Stimulated activated CD8-positive, alpha-beta memory T cell treated with anti-CD3 and anti-CD28 coated beads, Interleukin-15, amount 100 ng/mL, for 4 hours (primary cell): Measurements from ENCODE around the gene TMEM92.
A peak's percentile ranks its signal among the peaks of the same experiment; 100 is the strongest.
"Not testable (repeated sequence)": the region's sequence is repeated elsewhere in the genome, so short reads cannot be mapped to it uniquely, and the experiment has no call there.

Experiments used
- DNase-seq, 2 donors: peaks; one replicate each; pipeline ENCODE4 v3.0.0-alpha.2; 2020; ENCODE audit warnings: low read depth in 2 of 2

Gene TMEM92

DNA sequence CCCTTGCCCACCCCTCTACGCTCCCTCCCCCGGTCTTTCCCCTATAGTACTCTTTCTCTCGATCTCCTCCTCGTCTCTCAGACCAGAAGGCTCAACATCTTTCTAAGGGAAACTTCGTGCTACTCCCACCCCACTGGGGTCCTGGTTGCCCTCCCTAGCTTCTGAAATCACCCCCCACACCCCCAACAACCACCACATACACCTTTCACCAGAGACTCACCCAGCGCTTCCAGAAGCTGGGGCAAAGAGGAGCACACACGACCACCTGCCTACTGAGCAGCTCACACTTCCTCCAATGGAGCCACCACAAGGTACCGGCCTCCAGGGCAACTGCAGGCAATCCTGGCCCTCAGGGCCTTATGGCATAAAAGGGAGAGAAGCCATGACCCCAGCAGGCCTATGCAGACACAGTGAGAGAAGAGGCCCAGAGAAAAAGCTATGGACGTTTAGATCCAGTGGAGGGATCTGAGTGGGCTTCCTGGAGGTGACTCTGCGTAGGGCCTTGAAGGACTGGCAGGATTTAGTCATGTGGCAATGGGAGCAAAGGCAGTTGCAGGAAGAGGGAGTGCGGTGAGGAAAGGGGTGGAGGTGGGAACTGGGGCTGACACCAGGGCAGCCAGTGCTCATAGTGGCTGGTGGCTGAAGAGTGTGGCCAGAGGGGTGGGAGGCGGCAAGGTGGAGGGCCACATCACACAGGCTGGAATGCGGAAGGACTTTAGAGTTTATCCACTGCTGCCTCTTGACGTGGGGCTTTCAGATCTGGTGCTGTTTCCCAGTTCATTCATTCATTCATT lies 12.1 kb upstream of the TMEM92 start:
- DNase-seq, result no peak

DNA sequence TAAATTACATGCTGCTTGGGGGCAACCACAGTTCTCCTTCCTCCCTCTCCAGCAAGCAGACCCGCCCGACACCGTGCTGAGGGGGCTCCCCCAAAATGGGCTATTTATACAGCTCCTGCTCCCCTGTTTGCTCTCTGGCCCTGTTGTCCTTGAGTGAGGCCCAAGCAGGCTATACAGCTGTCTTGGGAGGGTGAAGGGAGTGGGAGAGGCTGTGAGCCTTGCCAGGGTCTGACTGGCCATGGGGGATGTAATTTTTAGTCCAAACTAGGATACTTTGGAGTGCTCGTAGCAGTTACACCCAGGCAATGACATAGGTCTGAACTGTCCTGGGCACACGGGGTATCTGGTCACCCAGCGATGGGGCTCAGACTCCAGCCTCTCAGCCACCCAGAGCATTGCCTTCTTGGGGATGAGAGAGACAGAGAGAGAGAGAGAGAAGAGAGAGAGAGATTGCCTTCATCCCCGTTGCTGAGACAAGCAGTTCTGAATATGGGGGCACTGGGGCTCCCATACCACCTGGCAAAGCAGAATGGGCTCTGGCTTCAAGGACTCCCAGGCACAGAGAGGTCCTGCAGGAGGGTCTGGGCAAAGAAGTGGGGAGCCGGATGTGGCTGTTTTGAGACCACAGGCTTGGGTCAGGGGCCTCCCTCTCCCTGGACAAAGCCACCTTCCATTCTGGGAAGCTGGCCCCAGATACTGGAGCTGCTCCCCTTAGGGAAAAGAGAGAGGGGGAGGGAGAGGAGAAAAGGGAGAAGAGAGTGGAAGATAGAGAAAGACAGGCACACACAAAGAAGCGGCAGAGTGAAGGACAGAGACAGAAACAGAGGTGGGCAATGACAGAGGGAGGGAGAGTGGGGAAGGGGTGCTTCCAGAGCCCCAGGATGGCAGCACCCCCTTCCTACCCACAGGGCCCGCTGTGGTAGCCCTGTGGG lies 10.7 kb upstream of the TMEM92 start:
- no peak for DNase-seq

DNA sequence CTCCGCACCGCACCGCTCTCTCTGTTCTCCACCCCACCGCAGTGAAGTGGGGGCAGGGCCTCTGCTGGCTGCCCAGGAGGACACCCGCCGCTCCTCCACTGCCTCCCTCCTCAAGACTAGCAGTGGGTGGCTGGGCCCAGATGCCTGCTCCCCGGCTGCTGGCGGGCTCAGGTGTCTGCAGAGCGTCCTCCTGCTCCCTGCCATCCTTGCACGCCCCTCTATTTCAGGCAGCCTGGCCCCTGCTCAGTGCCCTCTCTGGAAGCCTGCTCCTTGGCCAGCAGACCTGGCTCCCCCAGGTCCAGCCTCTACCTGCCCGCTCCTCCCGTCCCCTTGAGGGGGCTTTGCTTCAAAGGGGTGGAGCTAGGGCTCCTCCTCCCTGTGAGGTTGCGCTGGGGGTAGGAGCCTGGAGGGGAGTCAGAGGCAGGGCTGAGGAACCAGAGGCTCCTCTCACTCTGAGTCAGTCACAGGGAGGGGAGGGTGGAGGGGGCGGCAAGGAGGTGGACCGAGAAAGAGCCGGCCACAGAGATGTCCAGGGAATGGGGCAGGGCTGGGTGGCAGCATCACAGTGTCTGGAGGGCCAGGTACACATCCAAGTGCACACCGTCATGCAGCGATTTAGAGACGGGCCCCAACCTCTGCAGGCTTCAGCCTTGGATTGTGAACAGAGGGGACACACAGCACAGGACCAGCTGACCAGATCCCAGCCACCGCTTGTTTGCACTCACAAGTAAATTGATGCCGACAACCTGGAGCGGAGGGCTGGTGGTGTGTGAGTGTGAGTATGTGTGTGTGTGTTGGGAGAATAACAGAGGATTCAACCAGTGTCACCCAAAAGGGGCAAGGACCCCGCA lies 9.8 kb upstream of the TMEM92 start:
- no peak for DNase-seq

- no peak for DNase-seq
Measured at GRCh38 chr17:50265212-50265611, 9.1 kb upstream of the TMEM92 start.

- DNase-seq, result no peak
Measured at GRCh38 chr17:50265690-50266315, 8.5 kb upstream of the TMEM92 start.

DNA sequence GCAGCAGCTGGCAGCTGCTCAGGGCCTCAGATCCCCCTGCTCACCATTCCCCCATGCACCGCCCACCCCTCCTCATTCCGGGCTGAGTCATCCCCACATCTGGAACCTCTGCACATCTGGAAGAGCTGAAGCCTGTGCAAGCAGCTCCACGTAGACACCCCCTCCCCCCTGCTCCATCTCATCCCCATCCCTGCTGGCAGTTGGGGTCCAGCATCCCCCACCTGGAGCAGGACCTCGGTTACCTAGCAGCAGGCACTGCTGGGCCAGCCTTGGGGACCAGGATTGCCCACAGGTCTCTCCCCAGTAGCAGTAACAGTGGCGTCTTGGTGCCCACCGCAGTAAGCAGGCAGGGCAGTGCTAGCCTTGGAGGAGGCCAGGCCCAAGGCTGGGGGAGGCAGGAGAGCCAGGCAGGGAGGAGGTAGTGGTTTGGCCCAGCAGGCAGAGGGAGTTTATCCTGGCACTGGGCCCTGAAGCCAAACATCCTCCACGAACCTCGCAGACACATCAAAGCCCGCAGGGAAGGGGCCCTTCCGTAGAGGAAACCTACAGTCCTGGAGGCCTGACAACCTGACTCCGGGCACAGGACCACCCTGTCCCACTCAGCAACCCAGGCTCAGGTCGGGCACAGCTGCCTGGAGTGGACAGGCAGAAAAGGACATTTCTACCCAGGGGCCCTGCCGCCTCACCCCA lies 7.7 kb upstream of the TMEM92 start:
- no peak for DNase-seq

GRCh38 chr17:50267074-50267841 lies 7.0 kb upstream of the TMEM92 start:
- no peak for DNase-seq

- no peak for DNase-seq
Measured at GRCh38 chr17:50268026-50268425, 6.2 kb upstream of the TMEM92 start.

DNA sequence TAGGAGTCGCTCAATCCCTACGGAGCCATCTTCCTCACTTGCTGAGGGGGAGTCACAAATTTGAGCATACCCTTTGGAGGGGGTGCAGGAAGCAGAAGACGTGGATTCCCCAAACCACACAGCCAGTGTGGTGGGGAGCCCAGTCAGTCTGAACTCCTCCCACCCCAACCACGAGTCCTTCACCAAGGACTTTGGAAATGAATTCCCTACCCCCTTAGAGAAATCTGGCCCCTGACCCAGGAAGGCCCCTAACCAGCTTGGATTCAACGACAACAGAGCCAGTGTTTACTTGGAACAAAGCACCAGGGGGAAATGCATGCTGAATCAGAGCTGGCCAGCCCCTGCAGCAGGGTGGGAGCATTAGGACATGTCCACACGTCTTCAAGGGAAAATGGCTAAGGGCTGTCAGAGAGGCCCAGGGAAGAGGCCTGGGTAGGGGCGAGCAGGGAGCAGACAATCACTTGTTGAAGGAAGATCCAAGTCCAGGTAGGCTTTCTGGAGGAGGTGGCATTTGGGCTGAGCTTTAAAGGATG lies 5.5 kb upstream of the TMEM92 start:
- DNase-seq, result no peak

DNA sequence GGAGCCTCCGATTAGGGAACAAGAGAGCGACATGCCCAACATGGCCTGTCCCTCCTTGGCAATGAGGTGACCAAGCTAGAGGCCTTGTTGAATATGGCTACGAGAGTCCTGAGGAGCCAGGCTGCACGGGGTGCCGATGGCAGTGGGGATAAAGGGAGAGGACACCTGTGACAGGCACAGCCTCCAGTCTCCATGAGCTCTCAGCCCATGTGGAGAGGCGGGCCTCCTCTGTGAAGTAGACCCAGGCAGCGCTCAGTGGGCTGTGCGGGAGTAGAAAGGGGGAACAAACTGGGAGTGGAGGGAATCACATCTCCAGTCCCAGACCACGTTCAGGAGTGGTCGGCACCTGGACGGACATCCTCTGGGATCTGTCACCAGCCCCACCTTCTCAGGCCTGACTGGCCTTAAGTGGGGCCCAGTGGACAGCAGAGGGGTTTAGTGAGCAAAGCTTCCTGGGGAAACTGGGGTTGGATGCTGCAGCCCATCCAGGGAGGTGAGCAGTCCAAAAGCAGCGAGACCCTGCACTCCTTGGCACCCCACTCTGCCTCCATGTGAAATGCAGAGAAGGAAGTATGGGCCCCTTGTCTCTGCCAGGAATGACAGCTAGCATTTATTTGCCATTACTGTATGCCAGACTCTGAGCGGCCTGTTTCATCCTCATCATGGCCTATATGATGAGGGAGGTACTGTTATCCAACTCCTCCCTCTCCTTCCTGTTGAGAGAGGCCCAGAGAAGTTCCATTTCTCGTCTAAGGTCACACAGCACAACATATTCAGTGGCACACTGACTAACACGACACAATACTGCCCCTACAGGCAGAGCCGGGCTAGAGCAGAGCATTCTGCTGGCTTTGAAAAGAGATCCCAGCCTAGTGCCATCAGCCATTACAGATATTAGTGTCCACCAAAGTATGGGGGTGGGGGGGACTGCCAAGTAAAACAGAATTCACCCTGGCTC lies 4.5 kb upstream of the TMEM92 start:
- peak in 1 of 2 donors; percentile 21 for DNase-seq

GRCh38 chr17:50270435-50271362 lies 3.6 kb upstream of the TMEM92 start:
- DNase-seq, result no peak

- not testable (repeated sequence) for DNase-seq
Measured at GRCh38 chr17:50271363-50271750, 2.9 kb upstream of the TMEM92 start.

- DNase-seq, result no peak
Measured at GRCh38 chr17:50272246-50272645, 2.0 kb upstream of the TMEM92 start.

GRCh38 chr17:50272711-50273653 lies 1.3 kb upstream of the TMEM92 start:
- DNase-seq, result peak in 1 of 2 donors; percentile 27

DNA sequence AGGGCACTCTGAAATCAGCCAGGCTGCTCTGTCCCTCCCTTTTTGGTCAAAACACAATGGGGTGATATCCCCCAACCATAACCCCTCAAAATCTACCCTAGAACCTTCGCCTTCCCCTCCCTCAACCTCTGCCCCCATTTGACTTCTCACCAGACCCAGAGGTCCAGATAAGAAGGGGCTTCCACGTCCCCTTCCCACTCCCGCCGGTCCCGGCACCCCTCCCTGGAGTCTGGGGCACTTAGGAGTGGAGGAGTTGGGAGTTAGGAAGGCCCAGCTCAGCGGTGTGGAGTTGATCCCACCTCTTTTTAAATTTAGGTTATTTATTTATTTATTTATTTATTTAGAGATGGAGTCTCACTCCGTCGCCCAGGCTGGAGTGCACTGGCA lies 619 bp upstream of the TMEM92 start:
- DNase-seq, result no peak

DNA sequence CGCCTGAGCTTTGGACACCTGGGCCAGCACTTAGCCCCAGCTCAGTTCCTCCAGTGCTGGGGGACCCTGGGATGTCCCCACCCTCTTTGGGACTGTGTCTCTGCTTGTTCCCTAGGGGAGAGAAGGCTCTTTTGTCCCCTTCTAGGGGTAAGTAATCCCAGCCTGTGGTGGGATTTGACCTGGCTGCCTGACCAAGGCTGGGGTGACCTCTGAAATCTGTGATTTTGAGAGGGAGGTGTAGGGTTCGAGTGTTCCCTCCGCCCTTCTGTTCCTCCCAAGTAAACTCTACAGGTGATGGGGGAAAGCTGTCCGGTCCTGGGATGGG lies 593 bp downstream of the TMEM92 start:
- no peak for DNase-seq

GRCh38 chr17:50275279-50275678 lies 1.0 kb downstream of the TMEM92 start:
- DNase-seq, result no peak
